NCI-H2196 (cell line): ENCODE results near the gene ADISSP.

Experiments
- DNase-seq: peaks from one replicate; lab custom pipeline; 2025; ENCODE audit not compliant: unreplicated experiment; lab: John Stamatoyannopoulos, UW

The ADISSP gene

DNA sequence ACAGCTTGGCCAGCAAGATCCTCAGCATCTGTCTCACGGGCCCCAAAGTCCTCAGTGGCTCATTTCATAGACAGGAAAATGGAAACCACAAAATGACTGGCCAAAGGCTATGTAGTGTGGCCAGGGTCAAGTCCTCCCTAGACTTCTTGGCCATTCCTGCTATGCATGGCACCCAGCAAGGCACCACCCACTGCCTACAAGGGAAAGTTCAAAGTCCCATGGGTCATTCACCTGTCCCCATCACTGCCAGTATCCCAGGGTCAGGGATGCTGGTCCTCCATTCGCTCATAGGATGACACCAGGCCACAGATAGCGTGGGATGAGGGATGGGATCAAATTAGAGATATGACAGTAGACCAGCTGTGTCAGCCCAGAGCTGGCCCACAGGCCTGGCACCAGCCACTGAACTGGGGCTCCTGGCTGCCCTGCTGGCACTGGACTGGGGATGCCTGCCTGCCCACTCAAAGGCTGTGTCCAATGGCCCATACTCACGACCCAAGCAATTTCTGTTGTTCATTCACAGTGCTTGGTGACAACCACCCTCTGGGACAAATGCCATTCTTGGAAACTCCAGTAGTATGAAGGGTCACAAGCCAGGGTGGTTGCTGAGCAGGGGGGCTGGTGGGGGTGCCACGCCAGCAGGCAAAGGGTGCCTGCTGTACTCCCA, 11.6 kb downstream of the ADISSP start:
- no peak for DNase-seq

DNA sequence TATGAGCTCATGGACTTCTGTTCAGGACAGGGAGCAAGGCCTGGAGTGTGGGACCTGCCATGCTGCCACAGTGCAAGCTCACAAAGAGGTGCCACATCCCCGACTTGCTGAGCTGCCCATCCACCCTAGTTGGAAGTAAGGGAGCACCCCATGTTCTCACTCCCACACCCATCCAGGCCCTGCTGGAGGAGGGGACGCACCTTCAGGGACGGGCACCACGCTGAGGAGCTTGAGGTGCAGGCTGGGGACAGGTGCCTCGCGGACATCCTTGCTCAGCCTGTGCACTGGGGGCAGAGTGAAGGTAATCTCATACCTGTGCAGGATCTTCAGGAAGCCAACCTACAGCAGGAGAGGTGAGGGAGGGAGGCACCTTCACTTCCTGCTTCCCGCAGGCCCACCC, 12.3 kb downstream of the ADISSP start:
- DNase-seq, result no peak

- DNase-seq, result no peak
These were observed 13.3 kb downstream of the ADISSP start for GRCh38 chr20:3754276-3754630.

DNA sequence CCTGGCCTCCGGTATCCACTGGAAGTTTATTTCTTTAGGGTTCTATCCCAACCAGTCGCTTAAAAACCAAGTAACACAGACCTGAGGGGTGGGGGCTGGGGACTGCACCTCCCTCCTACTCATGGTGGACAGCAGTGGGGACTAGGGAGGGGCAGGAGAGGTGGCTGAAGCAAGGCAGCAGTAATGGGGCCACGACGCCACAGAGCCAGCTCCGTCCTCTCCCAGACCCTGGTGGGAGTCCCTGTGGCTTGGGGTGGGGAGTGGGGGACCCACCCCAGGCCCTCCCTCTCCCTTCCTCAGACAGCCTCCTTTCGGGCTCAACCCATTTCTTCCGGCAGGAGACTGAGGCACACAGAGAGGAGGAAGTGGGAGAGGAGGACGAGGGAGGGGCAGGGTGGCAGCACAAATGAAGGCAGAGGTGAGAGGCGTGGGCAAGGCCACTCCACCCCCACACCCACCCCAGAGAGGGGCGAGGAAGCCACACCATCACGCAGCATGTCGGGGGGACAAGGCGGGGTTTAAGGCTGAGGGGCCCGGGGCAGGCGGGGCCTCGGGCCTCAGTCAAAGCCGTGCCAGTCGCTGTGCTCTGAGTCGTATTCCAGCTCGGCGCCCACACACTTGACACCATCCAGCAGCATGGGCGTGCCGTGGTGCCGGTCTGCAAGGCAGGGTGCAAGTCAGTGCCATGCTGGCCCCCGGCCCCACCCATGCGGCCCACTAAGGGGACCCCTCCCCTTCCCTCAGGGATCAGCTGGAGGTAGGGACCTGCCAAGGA, 13.9 kb downstream of the ADISSP start:
- DNase-seq, result no peak

DNA sequence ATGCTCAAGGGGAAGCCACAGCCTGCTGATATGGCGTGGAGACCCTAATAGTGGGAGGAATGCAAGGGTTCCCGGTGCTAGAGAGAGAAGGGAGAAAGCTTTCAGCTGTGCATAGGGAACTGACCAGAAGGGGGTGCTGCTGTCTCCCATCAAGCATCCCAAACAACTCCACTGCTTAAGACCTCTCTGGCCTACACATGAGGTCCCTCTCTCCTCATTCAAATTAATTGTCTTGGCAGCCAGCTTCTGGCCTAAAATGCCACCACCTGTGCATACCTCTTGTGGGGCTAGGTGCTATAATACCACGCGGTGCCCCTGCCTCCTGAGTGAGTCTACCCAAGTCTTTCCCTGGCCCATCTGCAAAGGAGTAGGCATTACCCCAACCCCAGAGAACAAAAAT, 14.5 kb downstream of the ADISSP start:
- DNase-seq, result peak; percentile 61

- DNase-seq, result peak; percentile 48
These were observed 15.2 kb downstream of the ADISSP start for GRCh38 chr20:3752386-3752759.

DNA sequence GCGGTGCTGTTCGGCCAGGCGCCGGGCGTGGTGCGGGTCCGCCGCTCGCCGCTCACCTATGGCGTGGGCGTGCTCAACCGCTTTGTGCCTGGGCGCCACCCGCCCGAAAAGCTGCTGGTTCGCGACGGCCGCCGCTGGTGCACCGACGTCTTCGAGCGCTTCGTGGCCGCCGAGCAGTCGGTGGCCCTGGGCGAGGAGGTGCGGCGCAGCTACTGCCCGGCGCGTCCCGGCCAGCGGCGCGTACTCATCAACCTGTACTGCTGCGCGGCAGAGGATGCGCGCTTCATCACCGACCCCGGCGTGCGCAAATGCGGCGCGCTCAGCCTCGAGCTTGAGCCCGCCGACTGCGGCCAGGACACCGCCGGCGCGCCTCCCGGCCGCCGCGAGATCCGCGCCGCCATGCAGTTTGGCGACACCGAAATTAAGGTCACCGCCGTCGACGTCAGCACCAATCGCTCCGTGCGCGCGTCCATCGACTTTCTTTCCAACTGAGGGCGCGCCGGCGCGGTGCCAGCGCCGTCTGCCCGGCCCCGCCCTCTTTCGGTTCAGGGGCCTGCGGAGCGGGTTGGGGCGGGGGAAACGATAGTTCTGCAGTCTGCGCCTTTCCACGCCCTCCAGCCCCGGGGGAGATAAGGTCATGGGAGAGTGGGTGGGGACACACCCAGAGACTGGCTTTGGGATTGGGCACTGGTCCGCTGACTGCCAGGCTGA, 15.7 kb downstream of the ADISSP start:
- peak; percentile 86 for DNase-seq

DNA sequence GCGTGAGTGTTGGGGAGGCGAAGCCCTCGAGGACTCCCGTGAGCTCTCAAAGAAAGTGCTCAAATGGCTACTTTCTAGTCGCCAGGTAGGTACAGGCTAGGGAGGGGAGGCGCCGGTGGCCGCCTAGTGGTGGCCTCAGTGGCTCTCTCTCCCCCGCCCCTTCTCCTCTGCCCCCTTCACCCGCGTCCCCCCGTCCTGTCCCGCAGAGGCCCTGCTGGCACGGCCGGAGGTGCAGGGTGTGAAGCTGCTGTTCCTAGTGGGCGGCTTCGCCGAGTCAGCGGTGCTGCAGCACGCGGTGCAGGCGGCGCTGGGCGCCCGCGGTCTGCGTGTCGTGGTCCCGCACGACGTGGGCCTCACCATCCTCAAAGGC, 16.3 kb downstream of the ADISSP start:
- no peak for DNase-seq

GRCh38 chr20:3749689-3750531, 17.6 kb downstream of the ADISSP start:
- no peak for DNase-seq

GRCh38 chr20:3749087-3749688, 18.4 kb downstream of the ADISSP start:
- no peak for DNase-seq

DNA sequence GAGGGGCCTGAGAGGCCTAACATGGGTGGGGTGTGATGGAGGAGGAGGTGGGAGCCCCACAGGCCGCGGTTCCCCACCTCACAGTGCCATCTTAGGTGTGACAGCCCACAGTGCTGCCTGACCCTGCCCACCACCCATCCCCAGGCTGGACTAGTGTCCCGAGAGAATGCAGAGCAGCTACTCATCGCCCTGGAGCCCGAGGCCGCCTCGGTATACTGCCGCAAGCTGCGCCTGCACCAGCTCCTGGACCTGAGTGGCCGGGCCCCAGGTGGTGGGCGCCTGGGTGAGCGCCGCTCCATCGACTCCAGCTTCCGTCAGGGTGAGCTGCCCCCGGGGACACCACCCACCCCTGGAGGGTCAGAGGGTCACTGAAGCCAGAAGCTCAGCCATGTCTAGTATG, 19.5 kb downstream of the ADISSP start:
- no peak for DNase-seq

DNA sequence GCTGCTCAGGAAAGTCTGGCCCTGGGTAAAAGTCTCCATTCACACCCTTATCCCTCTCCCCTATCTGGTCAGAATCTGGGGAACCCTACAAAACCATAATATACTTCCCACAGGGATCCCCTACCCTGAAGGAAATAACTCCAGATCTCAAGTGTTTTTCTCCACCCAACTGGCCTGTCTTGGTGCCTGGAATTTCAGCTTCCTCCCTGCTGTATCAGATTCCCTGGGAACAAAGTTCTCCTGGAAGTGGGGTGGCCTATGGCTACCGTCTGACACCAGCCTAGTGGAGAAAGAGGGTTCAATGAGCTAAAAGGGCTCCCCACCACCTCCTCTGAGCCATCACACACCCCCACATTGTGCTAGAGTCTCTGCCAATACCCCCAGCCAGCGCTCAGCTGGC, 20.1 kb downstream of the ADISSP start:
- no peak for DNase-seq

DNA sequence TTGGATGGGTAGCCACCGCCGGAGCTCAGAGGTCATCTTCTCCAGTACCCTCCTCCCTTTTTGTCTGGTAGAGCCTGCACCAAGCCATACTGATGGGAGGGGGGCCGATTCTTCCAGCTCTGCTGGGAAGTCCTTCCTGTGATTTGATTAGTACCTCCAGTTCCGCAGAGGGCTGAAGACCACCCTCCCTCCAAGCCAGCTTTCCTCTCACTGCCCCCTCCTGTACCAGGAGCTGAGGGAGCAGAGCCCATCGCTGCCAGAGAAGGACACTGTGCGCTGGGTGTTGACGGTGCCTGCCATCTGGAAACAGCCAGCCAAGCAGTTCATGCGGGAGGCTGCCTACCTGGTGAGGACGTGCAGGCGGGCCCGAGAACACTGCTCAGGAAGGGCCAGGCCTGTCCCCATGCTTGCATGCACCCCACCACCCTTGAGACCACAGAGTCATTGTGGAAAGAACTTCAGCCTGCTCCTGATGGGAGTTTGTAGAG, 21.8 kb downstream of the ADISSP start:
- no peak for DNase-seq

DNA sequence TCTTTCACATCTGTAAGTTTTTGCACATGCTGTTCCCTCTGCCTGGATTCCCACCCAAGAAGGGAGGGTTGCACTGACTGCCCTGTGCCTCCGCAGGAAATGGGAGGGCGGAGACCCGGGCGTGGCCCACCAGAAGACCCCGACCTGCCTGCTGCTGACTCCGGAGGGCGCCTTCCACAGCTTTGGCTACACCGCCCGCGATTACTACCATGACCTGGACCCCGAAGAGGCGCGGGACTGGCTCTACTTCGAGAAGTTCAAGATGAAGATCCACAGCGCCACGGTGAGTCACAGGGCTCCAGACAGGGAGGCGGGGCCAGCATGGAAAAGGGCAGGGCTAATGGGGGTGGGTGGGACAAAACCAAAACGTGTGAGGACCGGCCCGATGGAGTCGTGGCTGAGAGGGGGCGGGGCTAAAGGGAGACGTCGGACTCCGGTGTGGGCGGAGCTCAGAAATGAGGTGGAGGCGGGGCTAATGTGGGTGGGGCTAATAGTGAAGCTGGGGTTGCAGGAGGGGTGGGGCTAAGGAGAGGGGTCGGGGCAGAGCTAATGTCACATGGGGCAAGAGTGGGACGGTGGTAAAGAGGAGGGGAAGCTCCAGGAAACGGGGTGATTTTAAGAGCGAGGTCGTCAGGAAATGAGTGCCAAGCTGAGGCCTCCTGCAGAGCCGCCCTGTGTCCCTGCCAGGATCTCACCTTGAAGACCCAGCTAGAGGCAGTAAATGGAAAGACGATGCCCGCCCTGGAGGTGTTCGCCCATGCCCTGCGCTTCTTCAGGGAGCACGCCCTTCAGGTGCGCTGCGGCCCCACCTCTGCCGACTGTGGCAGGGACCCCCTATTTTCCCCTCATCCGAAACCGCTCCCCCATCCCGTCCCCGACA, 22.5 kb downstream of the ADISSP start:
- DNase-seq, result peak; percentile 76

- no peak for DNase-seq
These were observed 23.5 kb downstream of the ADISSP start for GRCh38 chr20:3744037-3744436.

GRCh38 chr20:3743251-3743650, 24.3 kb downstream of the ADISSP start:
- DNase-seq, result no peak

- no peak for DNase-seq
These were observed 25.6 kb downstream of the ADISSP start for GRCh38 chr20:3741836-3742458.

GRCh38 chr20:3740615-3741301, 26.8 kb downstream of the ADISSP start:
- DNase-seq, result no peak

- no peak for DNase-seq
These were observed 27.6 kb downstream of the ADISSP start for GRCh38 chr20:3739926-3740451.
